ENCODE results near the gene GAPDHS.

Gene GAPDHS

DNA sequence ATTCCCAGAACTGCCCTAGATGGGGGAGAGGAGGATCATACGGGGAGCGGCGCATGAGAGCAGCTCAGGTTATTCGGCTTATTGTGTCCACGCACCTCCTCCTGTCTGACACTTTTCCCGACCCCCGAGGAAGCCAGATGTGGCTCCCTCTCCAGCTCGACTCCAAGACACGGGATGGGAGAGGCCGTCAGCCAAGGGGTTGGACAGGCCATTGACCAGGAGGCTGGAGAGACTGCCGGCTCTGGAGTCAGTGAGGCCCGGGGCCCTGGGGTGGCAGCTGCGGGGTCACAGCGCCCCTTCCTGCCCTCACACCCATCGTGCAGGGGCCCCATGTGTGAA, 22.7 kb upstream of the GAPDHS start:
- Histone ChIP-seq H3K4me3 (ENCODE audit: low read depth in 1 of 2, low read length in 2 of 2) (no peak overlapping the region), H3K9me3 (ENCODE audit: insufficient read depth, low read length, severe bottlenecking) (no peaks in the 10 kb centered on the region), H3K4me2 (ENCODE audit: insufficient read depth, low read length) (no peak overlapping the region), H3K4me1 (ENCODE audit: insufficient read depth, low read length) (no peaks in the 10 kb centered on the region), H3K9ac (ENCODE audit: low read depth, low read length) (no peak overlapping the region), H3K79me2 (ENCODE audit: insufficient read depth, low read length) (no peaks in the 10 kb centered on the region), H3K27me3 (ENCODE audit: insufficient read depth, low read length, poor library complexity) (peaks cover 42% of the 10 kb centered on the region), H3K27ac (ENCODE audit: low read length) (no peak overlapping the region), H3K36me3 (ENCODE audit: insufficient read depth, low read length) (no peaks in the 10 kb centered on the region), H2AFZ (ENCODE audit: low read depth, low read length) (no peak overlapping the region), H4K20me1 (ENCODE audit: insufficient read depth, low read length) (no peaks in the 10 kb centered on the region; the same call in 1 of the 2 replicates)
- ATAC-seq (ENCODE audit: insufficient read depth, low read depth) (no peak), DNase-seq (no peak)
- no peak for TF ChIP-seq EZH2 (IDR thresholded peaks at IDR 0.05; ENCODE audit: borderline replicate concordance, low read depth, low read length, severe bottlenecking)
- TF ChIP-seq, protein P1, sequence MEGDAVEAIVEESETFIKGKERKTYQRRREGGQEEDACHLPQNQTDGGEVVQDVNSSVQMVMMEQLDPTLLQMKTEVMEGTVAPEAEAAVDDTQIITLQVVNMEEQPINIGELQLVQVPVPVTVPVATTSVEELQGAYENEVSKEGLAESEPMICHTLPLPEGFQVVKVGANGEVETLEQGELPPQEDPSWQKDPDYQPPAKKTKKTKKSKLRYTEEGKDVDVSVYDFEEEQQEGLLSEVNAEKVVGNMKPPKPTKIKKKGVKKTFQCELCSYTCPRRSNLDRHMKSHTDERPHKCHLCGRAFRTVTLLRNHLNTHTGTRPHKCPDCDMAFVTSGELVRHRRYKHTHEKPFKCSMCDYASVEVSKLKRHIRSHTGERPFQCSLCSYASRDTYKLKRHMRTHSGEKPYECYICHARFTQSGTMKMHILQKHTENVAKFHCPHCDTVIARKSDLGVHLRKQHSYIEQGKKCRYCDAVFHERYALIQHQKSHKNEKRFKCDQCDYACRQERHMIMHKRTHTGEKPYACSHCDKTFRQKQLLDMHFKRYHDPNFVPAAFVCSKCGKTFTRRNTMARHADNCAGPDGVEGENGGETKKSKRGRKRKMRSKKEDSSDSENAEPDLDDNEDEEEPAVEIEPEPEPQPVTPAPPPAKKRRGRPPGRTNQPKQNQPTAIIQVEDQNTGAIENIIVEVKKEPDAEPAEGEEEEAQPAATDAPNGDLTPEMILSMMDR (IDR thresholded peaks at IDR 0.05; ENCODE audit: borderline replicate concordance, extremely low read depth, low read length, poor library complexity, severe bottlenecking), result no peak

DNA sequence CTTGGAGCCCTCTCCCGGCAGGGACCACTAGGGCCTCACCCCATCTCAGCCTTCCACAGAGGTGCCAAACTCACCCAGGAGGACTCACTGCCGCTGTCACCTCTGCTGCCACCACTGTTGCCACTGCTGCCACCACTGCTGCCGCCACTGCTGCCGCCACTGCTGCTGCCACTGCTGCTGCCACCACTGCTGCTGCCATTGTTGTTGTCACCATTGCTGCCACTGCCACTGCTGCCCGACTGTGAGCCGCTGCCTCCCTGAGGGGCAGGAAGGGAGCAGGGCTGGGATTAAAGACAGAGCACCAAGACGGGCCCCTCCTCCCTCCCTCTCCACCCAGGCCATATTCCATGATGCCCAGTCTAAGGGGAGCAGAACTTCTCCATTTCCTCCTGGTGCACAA, 21.9 kb upstream of the GAPDHS start:
- Histone ChIP-seq H3K4me2 (ENCODE audit: insufficient read depth, low read length) (no peak overlapping the region), H3K9ac (ENCODE audit: low read depth, low read length) (no peak overlapping the region), H3K79me2 (ENCODE audit: insufficient read depth, low read length) (no peaks in the 10 kb centered on the region), H3K4me1 (ENCODE audit: insufficient read depth, low read length) (no peaks in the 10 kb centered on the region), H3K9me3 (ENCODE audit: insufficient read depth, low read length, severe bottlenecking) (no peaks in the 10 kb centered on the region), H3K36me3 (ENCODE audit: insufficient read depth, low read length) (no peaks in the 10 kb centered on the region), H3K27ac (ENCODE audit: low read length) (no peak overlapping the region), H2AFZ (ENCODE audit: low read depth, low read length) (no peak overlapping the region), H3K27me3 (ENCODE audit: insufficient read depth, low read length, poor library complexity) (peaks cover 36% of the 10 kb centered on the region), H4K20me1 (ENCODE audit: insufficient read depth, low read length) (no peaks in the 10 kb centered on the region; the same call in 1 of the 2 replicates), H3K4me3 (ENCODE audit: low read depth in 1 of 2, low read length in 2 of 2) (no peak overlapping the region)
- TF ChIP-seq EZH2 (IDR thresholded peaks at IDR 0.05; ENCODE audit: borderline replicate concordance, low read depth, low read length, severe bottlenecking), result no peak
- TF ChIP-seq, protein P1 (IDR thresholded peaks at IDR 0.05; ENCODE audit: borderline replicate concordance, extremely low read depth, low read length, poor library complexity, severe bottlenecking), result no peak
- ATAC-seq (ENCODE audit: insufficient read depth, low read depth) (no peak), DNase-seq (no peak)

DNA sequence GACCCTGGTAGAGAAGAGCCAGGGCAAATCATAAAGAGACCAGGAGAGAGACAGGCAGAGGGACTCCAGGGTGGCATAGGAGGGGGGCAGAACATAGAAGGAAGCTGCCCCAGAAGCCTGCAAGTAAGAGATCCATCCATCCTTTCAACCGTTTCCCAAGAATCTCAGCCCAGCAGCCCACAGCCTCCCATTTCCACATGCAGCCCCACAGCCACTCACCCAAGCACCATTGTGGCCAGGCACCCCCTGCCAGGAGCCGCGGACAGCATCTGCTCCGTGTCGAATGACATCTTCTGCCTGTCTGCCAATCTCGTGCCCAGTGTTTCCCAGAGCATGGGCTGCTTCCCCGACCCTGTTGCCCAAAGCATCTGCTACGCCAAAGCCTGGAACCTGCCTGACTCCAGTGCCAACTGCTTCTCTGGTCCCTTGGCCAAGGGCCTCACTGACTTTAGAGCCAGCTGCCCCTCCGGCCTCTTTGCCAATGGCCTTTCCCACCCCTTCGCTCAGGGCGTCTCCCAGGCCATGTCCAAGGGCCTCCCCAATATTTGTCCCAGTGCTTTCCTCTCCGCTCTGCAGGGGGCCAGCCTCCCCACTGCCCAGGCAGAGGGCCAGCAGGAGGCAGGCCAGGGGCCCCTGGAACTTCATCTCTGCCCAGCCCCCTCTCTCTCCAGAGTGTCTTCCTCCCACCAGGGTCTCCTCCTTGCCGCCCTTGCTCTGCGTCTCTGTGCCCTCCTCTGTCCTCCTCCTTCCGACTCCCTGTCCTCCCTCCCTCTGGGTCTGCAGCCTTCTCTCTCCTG, 20.2 kb upstream of the GAPDHS start:
- DNase-seq (no peak), ATAC-seq (ENCODE audit: insufficient read depth, low read depth) (no peak)
- H3K4me2 ChIP-seq (ENCODE audit: insufficient read depth, low read length), result no peak overlapping the region
- TF ChIP-seq EZH2 (IDR thresholded peaks at IDR 0.05; ENCODE audit: borderline replicate concordance, low read depth, low read length, severe bottlenecking), result no peak
- TF ChIP-seq, protein P1 (IDR thresholded peaks at IDR 0.05; ENCODE audit: borderline replicate concordance, extremely low read depth, low read length, poor library complexity, severe bottlenecking), result no peak
- no peaks in the 10 kb centered on the region for H3K9me3 ChIP-seq (ENCODE audit: insufficient read depth, low read length, severe bottlenecking)
- H3K36me3 ChIP-seq (ENCODE audit: insufficient read depth, low read length), result no peaks in the 10 kb centered on the region
- H3K4me1 ChIP-seq (ENCODE audit: insufficient read depth, low read length), result no peaks in the 10 kb centered on the region
- H4K20me1 ChIP-seq (ENCODE audit: insufficient read depth, low read length), result no peaks in the 10 kb centered on the region; the same call in 1 of the 2 replicates
- no peaks in the 10 kb centered on the region for H3K79me2 ChIP-seq (ENCODE audit: insufficient read depth, low read length)
- H3K27me3 ChIP-seq (ENCODE audit: insufficient read depth, low read length, poor library complexity), result peaks cover 21% of the 10 kb centered on the region
- no peak overlapping the region for H3K9ac ChIP-seq (ENCODE audit: low read depth, low read length)
- no peak overlapping the region for H3K4me3 ChIP-seq (ENCODE audit: low read depth in 1 of 2, low read length in 2 of 2)
- no peak overlapping the region for H3K27ac ChIP-seq (ENCODE audit: low read length)
- no peak overlapping the region for H2AFZ ChIP-seq (ENCODE audit: low read depth, low read length)
